Measurements from ENCODE around the gene ARHGAP20.

Gene ARHGAP20

GRCh38 chr11:110584150-110584549 lies 128.1 kb downstream of the ARHGAP20 start:
- Histone ChIP-seq H3K27ac (ENCODE audit: low read depth, low read length) (no peak overlapping the region), H3K4me1 (ENCODE audit: control insufficient read depth in 5 of 5, insufficient read depth in 5 of 5, low read length in 5 of 5) (peaks cover 0 to 10% (median 0%) of the 10 kb centered on the region in 5 donors), H3K9ac (ENCODE audit: low read length in 5 of 5) (no peak overlapping the region), H3K9me3 (ENCODE audit: control insufficient read depth in 5 of 5, low read length in 5 of 5) (no peaks in the 10 kb centered on the region), H3K4me3 (ENCODE audit: low read depth in 1 of 5, low read length in 5 of 5) (no peak overlapping the region), H3K36me3 (ENCODE audit: control insufficient read depth in 5 of 5, insufficient read depth in 5 of 5, low read length in 5 of 5) (peaks cover 21 to 57% (median 32%) of the 10 kb centered on the region in 5 donors), H3K27me3 (ENCODE audit: control insufficient read depth in 5 of 5, insufficient read depth in 4 of 5, low read length in 5 of 5) (no peaks in the 10 kb centered on the region)

DNA sequence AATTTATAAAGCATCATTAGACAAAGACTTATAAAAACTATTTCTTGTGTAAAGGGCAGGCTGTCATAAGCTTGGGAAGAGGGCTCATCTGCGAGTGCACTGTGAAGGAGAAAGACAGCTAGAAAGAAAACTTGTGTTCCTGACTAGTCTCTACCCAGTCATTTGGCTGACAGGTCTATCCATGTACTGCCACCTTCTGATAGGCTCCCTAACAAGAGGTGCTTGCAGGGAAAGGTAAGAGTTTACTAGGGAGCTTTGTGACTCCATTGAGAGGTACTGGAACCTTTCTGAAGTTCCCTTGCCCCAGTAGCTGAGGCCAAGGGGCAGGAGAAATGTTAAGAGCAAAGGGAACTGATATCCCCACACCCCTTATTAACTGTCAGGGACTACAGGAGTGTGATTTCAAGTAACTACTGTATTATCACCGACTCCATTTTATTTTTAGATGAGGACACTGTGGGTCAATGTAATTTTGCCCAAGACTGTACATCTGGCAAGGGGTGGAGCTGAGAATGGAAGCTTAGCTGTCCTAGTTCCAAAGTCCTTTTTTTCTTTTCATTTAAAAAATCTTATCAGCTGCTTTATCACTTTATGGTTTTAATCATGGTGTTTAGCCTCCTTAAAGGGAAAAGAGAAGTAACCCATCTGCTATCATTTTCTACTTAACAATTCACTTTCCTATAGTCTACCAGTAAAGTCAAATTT lies 129.4 kb downstream of the ARHGAP20 start:
- peaks cover 27 to 68% (median 44%) of the 10 kb centered on the region in 5 donors for H3K36me3 ChIP-seq (ENCODE audit: control insufficient read depth in 5 of 5, insufficient read depth in 5 of 5, low read length in 5 of 5)
- H3K4me3 ChIP-seq (ENCODE audit: low read depth in 1 of 5, low read length in 5 of 5), result no peak overlapping the region
- H3K27me3 ChIP-seq (ENCODE audit: control insufficient read depth in 5 of 5, insufficient read depth in 4 of 5, low read length in 5 of 5), result no peaks in the 10 kb centered on the region
- no peaks in the 10 kb centered on the region for H3K9me3 ChIP-seq (ENCODE audit: control insufficient read depth in 5 of 5, low read length in 5 of 5)
- H3K9ac ChIP-seq (ENCODE audit: low read length in 5 of 5), result no peak overlapping the region
- H3K27ac ChIP-seq (ENCODE audit: low read depth, low read length), result peak overlapping the region; percentile 10
- peaks cover 0 to 9% (median 0%) of the 10 kb centered on the region in 5 donors for H3K4me1 ChIP-seq (ENCODE audit: control insufficient read depth in 5 of 5, insufficient read depth in 5 of 5, low read length in 5 of 5)

DNA sequence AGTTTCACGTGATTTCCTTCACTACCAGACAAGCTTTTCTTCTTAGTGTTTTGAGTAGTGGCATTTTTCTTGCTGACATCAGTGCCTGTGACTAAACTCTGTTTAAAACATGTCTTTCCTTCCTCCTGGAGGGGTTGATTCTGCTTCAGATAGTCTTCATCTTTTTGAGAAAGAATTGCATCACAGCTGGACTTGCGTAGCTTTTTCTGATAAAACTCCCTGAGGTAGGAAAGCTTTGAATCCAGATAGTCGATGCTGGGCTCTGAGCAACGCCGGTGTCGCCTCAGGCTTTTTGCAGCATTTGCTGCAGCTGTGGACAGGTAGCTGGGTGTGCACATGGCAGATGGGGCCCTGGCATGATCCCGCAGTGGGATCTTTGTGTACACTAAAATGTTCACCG lies 131.7 kb downstream of the ARHGAP20 start:
- H3K9me3 ChIP-seq (ENCODE audit: control insufficient read depth in 5 of 5, low read length in 5 of 5), result no peaks in the 10 kb centered on the region
- H3K27ac ChIP-seq (ENCODE audit: low read depth, low read length), result no peak overlapping the region
- no peak overlapping the region for H3K9ac ChIP-seq (ENCODE audit: low read length in 5 of 5)
- peaks cover 26 to 56% (median 38%) of the 10 kb centered on the region in 5 donors for H3K36me3 ChIP-seq (ENCODE audit: control insufficient read depth in 5 of 5, insufficient read depth in 5 of 5, low read length in 5 of 5)
- peaks cover 0 to 9% (median 0%) of the 10 kb centered on the region in 5 donors for H3K4me1 ChIP-seq (ENCODE audit: control insufficient read depth in 5 of 5, insufficient read depth in 5 of 5, low read length in 5 of 5)
- no peaks in the 10 kb centered on the region for H3K27me3 ChIP-seq (ENCODE audit: control insufficient read depth in 5 of 5, insufficient read depth in 4 of 5, low read length in 5 of 5)
- no peak overlapping the region for H3K4me3 ChIP-seq (ENCODE audit: low read depth in 1 of 5, low read length in 5 of 5)

- Histone ChIP-seq H3K36me3 (ENCODE audit: control insufficient read depth in 5 of 5, insufficient read depth in 5 of 5, low read length in 5 of 5) (peaks cover 2 to 12% (median 7%) of the 10 kb centered on the region in 5 donors), H3K9me3 (ENCODE audit: control insufficient read depth in 5 of 5, low read length in 5 of 5) (no peaks in the 10 kb centered on the region), H3K9ac (ENCODE audit: low read length in 5 of 5) (no peak overlapping the region), H3K27me3 (ENCODE audit: control insufficient read depth in 5 of 5, insufficient read depth in 4 of 5, low read length in 5 of 5) (no peaks in the 10 kb centered on the region), H3K4me3 (ENCODE audit: low read depth in 1 of 5, low read length in 5 of 5) (no peak overlapping the region), H3K27ac (ENCODE audit: low read depth, low read length) (no peak overlapping the region), H3K4me1 (ENCODE audit: control insufficient read depth in 5 of 5, insufficient read depth in 5 of 5, low read length in 5 of 5) (no peaks in the 10 kb centered on the region)
Measured at GRCh38 chr11:110573411-110573810, 138.8 kb downstream of the ARHGAP20 start.

DNA sequence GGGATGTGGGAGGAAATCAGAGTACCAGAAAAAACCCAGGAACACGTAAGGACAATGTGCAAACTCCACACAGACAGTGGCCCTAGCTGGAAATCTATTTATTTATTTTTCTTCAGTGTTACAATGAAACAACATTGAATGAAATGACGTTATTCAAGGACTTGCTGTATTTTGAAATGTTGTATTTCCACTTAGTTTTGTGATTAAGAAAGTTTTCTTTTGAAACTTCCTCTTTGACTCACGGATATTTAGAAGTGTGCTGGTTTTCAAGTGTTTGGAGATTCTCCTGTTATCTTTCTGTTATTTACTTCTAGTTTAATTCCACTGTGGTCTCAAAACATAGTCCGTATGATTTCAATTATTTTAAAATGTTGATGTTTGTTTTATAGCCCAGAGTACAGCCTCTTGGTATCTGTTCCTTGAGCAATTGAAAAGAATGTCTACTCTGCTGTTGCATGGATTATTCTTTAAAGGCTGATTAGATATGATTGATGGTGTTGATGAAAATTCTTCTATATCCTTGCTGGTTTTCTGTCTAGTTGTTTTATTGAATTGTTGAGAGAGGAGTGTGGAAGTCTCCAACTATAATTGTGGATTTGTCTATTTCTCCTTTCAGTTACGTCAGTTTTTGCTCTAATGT lies 141.0 kb downstream of the ARHGAP20 start:
- no peak overlapping the region for H3K4me3 ChIP-seq (ENCODE audit: low read depth in 1 of 5, low read length in 5 of 5)
- H3K9me3 ChIP-seq (ENCODE audit: control insufficient read depth in 5 of 5, low read length in 5 of 5), result no peaks in the 10 kb centered on the region
- H3K9ac ChIP-seq (ENCODE audit: low read length in 5 of 5), result no peak overlapping the region
- no peak overlapping the region for H3K27ac ChIP-seq (ENCODE audit: low read depth, low read length)
- peaks cover 0 to 12% (median 6%) of the 10 kb centered on the region in 5 donors for H3K4me1 ChIP-seq (ENCODE audit: control insufficient read depth in 5 of 5, insufficient read depth in 5 of 5, low read length in 5 of 5)
- peaks cover 0 to 2% (median 0%) of the 10 kb centered on the region in 5 donors for H3K36me3 ChIP-seq (ENCODE audit: control insufficient read depth in 5 of 5, insufficient read depth in 5 of 5, low read length in 5 of 5)
- no peaks in the 10 kb centered on the region for H3K27me3 ChIP-seq (ENCODE audit: control insufficient read depth in 5 of 5, insufficient read depth in 4 of 5, low read length in 5 of 5)

- H3K27me3 ChIP-seq (ENCODE audit: control insufficient read depth in 5 of 5, insufficient read depth in 4 of 5, low read length in 5 of 5), result no peaks in the 10 kb centered on the region
- no peaks in the 10 kb centered on the region for H3K9me3 ChIP-seq (ENCODE audit: control insufficient read depth in 5 of 5, low read length in 5 of 5)
- peaks cover 3 to 24% (median 18%) of the 10 kb centered on the region in 5 donors for H3K4me1 ChIP-seq (ENCODE audit: control insufficient read depth in 5 of 5, insufficient read depth in 5 of 5, low read length in 5 of 5)
- H3K4me3 ChIP-seq (ENCODE audit: low read depth in 1 of 5, low read length in 5 of 5), result no peak overlapping the region
- no peaks in the 10 kb centered on the region for H3K36me3 ChIP-seq (ENCODE audit: control insufficient read depth in 5 of 5, insufficient read depth in 5 of 5, low read length in 5 of 5)
- H3K27ac ChIP-seq (ENCODE audit: low read depth, low read length), result no peak overlapping the region
- H3K9ac ChIP-seq (ENCODE audit: low read length in 5 of 5), result no peak overlapping the region
Measured at GRCh38 chr11:110566577-110566976, 145.7 kb downstream of the ARHGAP20 start.

- Histone ChIP-seq H3K9ac (ENCODE audit: low read length in 5 of 5) (peak overlapping the region in 1 of 5 donors; percentile 15), H3K4me1 (ENCODE audit: control insufficient read depth in 5 of 5, insufficient read depth in 5 of 5, low read length in 5 of 5) (peaks cover 3 to 24% (median 18%) of the 10 kb centered on the region in 5 donors), H3K36me3 (ENCODE audit: control insufficient read depth in 5 of 5, insufficient read depth in 5 of 5, low read length in 5 of 5) (no peaks in the 10 kb centered on the region), H3K27me3 (ENCODE audit: control insufficient read depth in 5 of 5, insufficient read depth in 4 of 5, low read length in 5 of 5) (no peaks in the 10 kb centered on the region), H3K27ac (ENCODE audit: low read depth, low read length) (no peak overlapping the region), H3K9me3 (ENCODE audit: control insufficient read depth in 5 of 5, low read length in 5 of 5) (no peaks in the 10 kb centered on the region), H3K4me3 (ENCODE audit: low read depth in 1 of 5, low read length in 5 of 5) (peak overlapping the region in 1 of 5 donors; percentile 11)
Measured at GRCh38 chr11:110565357-110566336, 146.6 kb downstream of the ARHGAP20 start.

GRCh38 chr11:110564676-110565356 lies 147.4 kb downstream of the ARHGAP20 start:
- no peaks in the 10 kb centered on the region for H3K9me3 ChIP-seq (ENCODE audit: control insufficient read depth in 5 of 5, low read length in 5 of 5)
- no peak overlapping the region for H3K27ac ChIP-seq (ENCODE audit: low read depth, low read length)
- H3K9ac ChIP-seq (ENCODE audit: low read length in 5 of 5), result peak overlapping the region in 1 of 5 donors; percentile 15
- H3K27me3 ChIP-seq (ENCODE audit: control insufficient read depth in 5 of 5, insufficient read depth in 4 of 5, low read length in 5 of 5), result no peaks in the 10 kb centered on the region
- no peaks in the 10 kb centered on the region for H3K36me3 ChIP-seq (ENCODE audit: control insufficient read depth in 5 of 5, insufficient read depth in 5 of 5, low read length in 5 of 5)
- no peak overlapping the region for H3K4me3 ChIP-seq (ENCODE audit: low read depth in 1 of 5, low read length in 5 of 5)
- peaks cover 3 to 24% (median 18%) of the 10 kb centered on the region in 5 donors for H3K4me1 ChIP-seq (ENCODE audit: control insufficient read depth in 5 of 5, insufficient read depth in 5 of 5, low read length in 5 of 5)

- Histone ChIP-seq H3K9me3 (ENCODE audit: control insufficient read depth in 5 of 5, low read length in 5 of 5) (peaks cover 0 to 8% (median 2%) of the 10 kb centered on the region in 5 donors), H3K9ac (ENCODE audit: low read length in 5 of 5) (no peak overlapping the region), H3K36me3 (ENCODE audit: control insufficient read depth in 5 of 5, insufficient read depth in 5 of 5, low read length in 5 of 5) (no peaks in the 10 kb centered on the region), H3K27me3 (ENCODE audit: control insufficient read depth in 5 of 5, insufficient read depth in 4 of 5, low read length in 5 of 5) (peaks cover 0 to 2% (median 0%) of the 10 kb centered on the region in 5 donors), H3K4me3 (ENCODE audit: low read depth in 1 of 5, low read length in 5 of 5) (no peak overlapping the region), H3K4me1 (ENCODE audit: control insufficient read depth in 5 of 5, insufficient read depth in 5 of 5, low read length in 5 of 5) (no peaks in the 10 kb centered on the region), H3K27ac (ENCODE audit: low read depth, low read length) (no peak overlapping the region)
Measured at GRCh38 chr11:110544779-110545178, 167.5 kb downstream of the ARHGAP20 start.

Measured in subcutaneous abdominal adipose tissue (tissue), 5 donors.